ENCODE measurements around the gene FOXP1. TPM values are rescaled to one million over a fixed set of nuclear protein-coding genes. Genes with fewer than 3 reads are reported as not detected.

Gene FOXP1
- total RNA-seq, 1 donor from 2014 or later, result 27.3 TPM

DNA sequence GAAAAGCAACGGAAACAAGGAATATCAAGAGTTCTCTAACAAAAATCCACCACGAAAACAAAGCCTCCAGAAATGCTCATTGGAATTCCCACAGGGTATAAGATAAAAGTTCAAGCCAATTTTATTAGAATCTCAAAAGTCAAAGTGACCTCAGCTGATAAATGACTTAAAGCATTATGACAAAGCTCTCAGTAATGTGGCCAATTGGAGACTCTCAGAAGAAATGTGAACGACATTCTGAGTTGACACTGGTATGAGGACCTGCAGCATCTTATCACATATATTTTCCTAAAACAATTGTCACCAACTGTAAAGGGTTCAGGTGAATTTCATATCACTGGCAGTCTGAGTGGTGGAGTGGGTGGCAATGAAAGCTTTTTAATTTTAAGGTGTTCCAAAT is 199.1 kb downstream of the FOXP1 start:
- Histone ChIP-seq H3K9ac (no peak overlapping the region), H3K79me2 (ENCODE audit: low read depth) (no peaks in the 10 kb centered on the region), H3K27ac (no peak overlapping the region), H3K4me3 (no peak overlapping the region), H3K36me3 (no peaks in the 10 kb centered on the region), H3F3A (ENCODE audit: low read depth) (no peaks in the 10 kb centered on the region), H3K9me3 (ENCODE audit: low read depth) (no peaks in the 10 kb centered on the region), H3K4me2 (no peak overlapping the region), H3K27me3 (no peaks in the 10 kb centered on the region), H4K20me1 (ENCODE audit: low read depth) (no peaks in the 10 kb centered on the region), H3K4me1 (peaks cover 10% of the 10 kb centered on the region), H2AFZ (replicated peaks) (no peak overlapping the region)
- Mint-ChIP-seq H3K4me1 (peaks cover 9% of the 10 kb centered on the region), H3K27ac (no peak overlapping the region), H3K4me3 (no peak overlapping the region), H3K36me3 (peaks cover 2% of the 10 kb centered on the region), H3K9me3 (no peaks in the 10 kb centered on the region), H3K27me3 (ENCODE audit: insufficient read depth, low read depth) (peaks cover 6% of the 10 kb centered on the region)
- no peak for DNase-seq (ENCODE audit: low spot score)
- no peak for TF ChIP-seq EZH2phosphoT487 (IDR thresholded peaks at IDR 0.05)
- TF ChIP-seq, protein P1, sequence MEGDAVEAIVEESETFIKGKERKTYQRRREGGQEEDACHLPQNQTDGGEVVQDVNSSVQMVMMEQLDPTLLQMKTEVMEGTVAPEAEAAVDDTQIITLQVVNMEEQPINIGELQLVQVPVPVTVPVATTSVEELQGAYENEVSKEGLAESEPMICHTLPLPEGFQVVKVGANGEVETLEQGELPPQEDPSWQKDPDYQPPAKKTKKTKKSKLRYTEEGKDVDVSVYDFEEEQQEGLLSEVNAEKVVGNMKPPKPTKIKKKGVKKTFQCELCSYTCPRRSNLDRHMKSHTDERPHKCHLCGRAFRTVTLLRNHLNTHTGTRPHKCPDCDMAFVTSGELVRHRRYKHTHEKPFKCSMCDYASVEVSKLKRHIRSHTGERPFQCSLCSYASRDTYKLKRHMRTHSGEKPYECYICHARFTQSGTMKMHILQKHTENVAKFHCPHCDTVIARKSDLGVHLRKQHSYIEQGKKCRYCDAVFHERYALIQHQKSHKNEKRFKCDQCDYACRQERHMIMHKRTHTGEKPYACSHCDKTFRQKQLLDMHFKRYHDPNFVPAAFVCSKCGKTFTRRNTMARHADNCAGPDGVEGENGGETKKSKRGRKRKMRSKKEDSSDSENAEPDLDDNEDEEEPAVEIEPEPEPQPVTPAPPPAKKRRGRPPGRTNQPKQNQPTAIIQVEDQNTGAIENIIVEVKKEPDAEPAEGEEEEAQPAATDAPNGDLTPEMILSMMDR (IDR thresholded peaks at IDR 0.05), result no peak
- no peak for TF ChIP-seq EZH2 (IDR thresholded peaks at IDR 0.05)

DNA sequence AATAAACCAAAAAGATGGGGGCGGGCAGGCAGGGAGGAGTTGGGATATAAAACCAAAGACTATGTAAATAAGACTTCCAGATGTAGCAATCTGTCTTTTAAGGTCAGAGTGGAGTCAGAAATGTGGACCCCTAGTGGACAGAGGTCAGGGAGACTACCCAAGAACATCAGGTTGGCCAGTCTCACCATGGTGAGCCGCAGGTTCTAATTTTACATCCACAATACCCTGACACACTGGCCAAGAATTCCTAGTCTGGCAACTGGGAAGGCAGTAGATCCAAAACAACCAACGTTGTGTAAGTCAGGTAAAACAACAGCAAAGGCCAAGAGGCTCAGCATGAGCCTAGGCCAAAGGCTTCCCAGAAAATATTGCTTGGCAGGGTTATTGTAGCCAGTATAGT is 203.4 kb downstream of the FOXP1 start:
- TF ChIP-seq, protein P1 (IDR thresholded peaks at IDR 0.05), result peak; percentile 37
- TF ChIP-seq EZH2phosphoT487 (IDR thresholded peaks at IDR 0.05) (no peak), EZH2 (IDR thresholded peaks at IDR 0.05) (no peak)
- H3K9me3 Mint-ChIP-seq, result no peaks in the 10 kb centered on the region
- H3K36me3 ChIP-seq, result no peaks in the 10 kb centered on the region
- no peaks in the 10 kb centered on the region for H3K9me3 ChIP-seq (ENCODE audit: low read depth)
- H3K4me1 Mint-ChIP-seq, result peaks cover 7% of the 10 kb centered on the region
- peak; percentile 10 for DNase-seq (ENCODE audit: low spot score)
- no peak overlapping the region for H3K9ac ChIP-seq
- peaks cover 4% of the 10 kb centered on the region for H3K27me3 Mint-ChIP-seq (ENCODE audit: insufficient read depth, low read depth)
- no peak overlapping the region for H3K27ac Mint-ChIP-seq
- no peak overlapping the region for H3K4me3 ChIP-seq
- no peak overlapping the region for H2AFZ ChIP-seq (replicated peaks)
- H3K36me3 Mint-ChIP-seq, result no peaks in the 10 kb centered on the region
- no peak overlapping the region for H3K27ac ChIP-seq
- no peaks in the 10 kb centered on the region for H3K79me2 ChIP-seq (ENCODE audit: low read depth)
- no peak overlapping the region for H3K4me3 Mint-ChIP-seq
- no peaks in the 10 kb centered on the region for H3F3A ChIP-seq (ENCODE audit: low read depth)
- no peak overlapping the region for H3K4me2 ChIP-seq
- H4K20me1 ChIP-seq (ENCODE audit: low read depth), result no peaks in the 10 kb centered on the region
- no peaks in the 10 kb centered on the region for H3K27me3 ChIP-seq
- H3K4me1 ChIP-seq, result peaks cover 5% of the 10 kb centered on the region

DNA sequence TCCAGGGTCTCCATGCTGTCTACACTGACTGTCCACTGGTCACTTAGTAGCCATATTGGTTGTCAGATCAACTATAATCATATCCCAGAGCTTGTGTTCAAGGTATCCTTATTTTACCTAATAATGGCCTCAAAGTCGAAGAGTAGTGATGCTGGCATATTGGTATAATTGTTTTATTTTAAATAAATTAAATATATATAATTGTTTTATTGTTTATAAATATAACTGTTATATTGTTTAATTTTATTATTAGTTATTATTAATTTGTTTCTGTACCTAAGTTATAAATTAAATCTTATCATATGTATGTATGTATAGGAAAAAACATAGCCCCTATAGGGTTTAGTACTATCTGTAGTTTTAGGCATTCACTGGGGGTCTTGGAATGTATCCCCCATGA is 205.0 kb downstream of the FOXP1 start:
- DNase-seq (ENCODE audit: low spot score), result no peak
- H3K27me3 ChIP-seq, result no peaks in the 10 kb centered on the region
- no peaks in the 10 kb centered on the region for H4K20me1 ChIP-seq (ENCODE audit: low read depth)
- H3K36me3 ChIP-seq, result no peaks in the 10 kb centered on the region
- no peak overlapping the region for H3K4me3 ChIP-seq
- H3K4me1 ChIP-seq, result no peaks in the 10 kb centered on the region
- Mint-ChIP-seq H3K4me3 (no peak overlapping the region), H3K9me3 (no peaks in the 10 kb centered on the region), H3K4me1 (peaks cover 3% of the 10 kb centered on the region), H3K36me3 (no peaks in the 10 kb centered on the region), H3K27me3 (ENCODE audit: insufficient read depth, low read depth) (peaks cover 4% of the 10 kb centered on the region), H3K27ac (no peak overlapping the region)
- no peak overlapping the region for H2AFZ ChIP-seq (replicated peaks)
- H3K4me2 ChIP-seq, result no peak overlapping the region
- H3K9me3 ChIP-seq (ENCODE audit: low read depth), result no peaks in the 10 kb centered on the region
- H3K9ac ChIP-seq, result no peak overlapping the region
- TF ChIP-seq EZH2phosphoT487 (IDR thresholded peaks at IDR 0.05) (no peak), EZH2 (IDR thresholded peaks at IDR 0.05) (no peak)
- TF ChIP-seq, protein P1 (IDR thresholded peaks at IDR 0.05), result no peak
- H3K79me2 ChIP-seq (ENCODE audit: low read depth), result no peaks in the 10 kb centered on the region
- no peaks in the 10 kb centered on the region for H3F3A ChIP-seq (ENCODE audit: low read depth)
- H3K27ac ChIP-seq, result no peak overlapping the region

All from neural progenitor cell (in vitro differentiated cells).